T-helper 22 cell (primary cell): Measurements from ENCODE around the gene PSG3.
"Not testable (repeated sequence)": the region's sequence is repeated elsewhere in the genome, so short reads cannot be mapped to it uniquely, and the experiment has no call there.

Experiments
- DNase-seq: peaks from one replicate; pipeline ENCODE4 v3.0.0-alpha.2; 2020; ENCODE audit warnings: low read depth

Gene PSG3

DNA sequence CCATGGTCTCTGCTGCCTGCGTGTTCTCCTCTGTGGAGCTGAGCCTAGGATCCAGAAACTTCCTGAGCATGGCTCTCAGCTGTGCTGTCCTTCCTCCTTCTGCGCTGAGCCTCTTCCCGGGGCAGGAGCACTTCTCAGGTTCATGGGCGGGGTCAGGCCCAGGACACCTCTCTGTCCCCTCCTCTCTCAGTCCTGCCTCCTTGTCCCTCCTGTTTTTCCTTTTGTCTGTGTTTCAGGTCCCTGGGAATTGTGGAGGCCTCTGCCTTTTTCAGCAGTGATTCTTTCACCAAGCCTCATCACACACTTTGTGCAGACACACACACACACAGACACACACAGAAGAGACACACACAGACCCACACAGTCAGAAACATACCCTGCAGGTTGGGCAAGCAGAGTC lies at the start of gene PSG3:
Gene PSG3 (minus strand): TSS at position 101 of the 400 bp plus-strand sequence. CDS start 97 bp downstream, at position 4.
- not testable (repeated sequence) for DNase-seq

DNA sequence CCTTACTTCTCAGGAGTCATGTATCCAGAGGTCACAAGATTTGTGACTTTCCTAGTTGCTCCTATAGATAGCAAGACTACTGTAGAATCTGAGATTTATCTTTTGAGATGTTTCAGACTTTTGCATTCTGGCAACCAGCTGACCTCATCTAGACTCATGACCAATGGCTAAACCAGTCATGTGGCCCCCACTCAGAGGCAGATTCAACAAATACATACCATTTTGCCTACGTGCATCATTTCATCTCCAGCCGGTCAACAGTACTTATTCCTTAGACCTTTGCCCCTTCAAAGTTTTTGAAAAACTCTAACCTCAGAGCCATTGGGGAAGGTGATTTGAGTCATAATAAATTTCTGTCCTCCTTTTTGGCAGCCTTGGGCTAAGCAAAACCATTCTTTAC lies 48.5 kb upstream of the PSG3 start:
- not testable (repeated sequence) for DNase-seq

DNA sequence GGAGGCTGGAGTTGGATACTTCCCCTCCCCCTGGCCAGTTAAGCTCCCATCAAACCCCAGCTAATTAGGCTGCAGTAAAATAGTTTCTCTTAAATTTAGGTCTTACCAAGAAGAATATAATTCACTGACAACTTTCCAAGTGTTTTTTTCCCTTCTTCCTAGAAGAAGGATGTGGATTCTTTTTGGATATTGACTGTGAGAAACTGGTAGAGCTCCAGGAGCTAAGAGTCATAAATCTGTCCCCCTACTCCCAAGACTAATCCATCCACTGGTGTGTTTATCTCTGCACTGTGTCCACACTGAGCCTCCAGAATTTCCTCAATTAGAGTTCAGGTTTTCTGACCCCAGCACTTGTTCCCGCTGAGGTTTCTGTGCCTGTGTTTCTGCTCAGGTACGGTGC lies 47.5 kb upstream of the PSG3 start:
- DNase-seq = not testable (repeated sequence)

DNA sequence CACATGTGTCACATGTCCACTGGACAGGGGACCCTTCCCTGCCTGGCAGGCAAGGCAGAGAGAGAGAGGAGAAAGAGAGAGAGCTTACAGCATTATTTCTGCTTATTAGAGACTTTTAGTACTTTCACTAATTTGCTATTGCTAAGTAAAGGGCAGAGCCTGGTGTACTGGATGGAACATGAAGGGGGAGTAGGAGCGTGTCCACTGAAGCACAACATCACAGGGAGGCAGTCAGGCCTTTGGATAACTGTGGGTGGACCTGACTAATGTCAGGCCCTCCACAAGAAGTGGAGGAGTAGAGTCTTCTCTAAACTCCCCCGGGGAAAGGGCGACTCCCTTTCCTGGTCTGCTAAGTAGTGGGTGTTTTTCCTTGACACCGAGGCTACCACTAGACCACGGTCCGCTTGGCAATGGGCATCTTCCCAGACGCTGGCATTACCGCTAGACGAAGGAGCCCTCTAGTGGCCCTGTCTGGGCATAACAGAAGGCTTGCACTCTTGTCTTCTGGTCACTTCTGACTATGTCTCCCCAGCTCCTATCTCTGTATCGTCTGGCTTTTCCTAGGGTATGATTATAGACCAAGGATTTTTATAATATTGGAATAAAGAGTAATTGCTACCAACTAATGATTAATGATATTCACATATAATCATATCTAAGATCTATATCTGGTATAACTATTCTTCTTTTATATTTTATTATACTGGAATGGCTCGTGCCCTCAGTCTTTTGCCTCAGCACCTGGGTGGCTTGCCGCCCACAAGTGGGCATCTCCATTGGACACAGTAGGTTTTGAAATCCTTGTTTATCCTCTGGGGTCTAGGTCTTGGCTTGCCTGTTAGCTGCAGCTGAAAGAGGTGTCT lies 36.7 kb upstream of the PSG3 start:
- DNase-seq = not testable (repeated sequence)

DNA sequence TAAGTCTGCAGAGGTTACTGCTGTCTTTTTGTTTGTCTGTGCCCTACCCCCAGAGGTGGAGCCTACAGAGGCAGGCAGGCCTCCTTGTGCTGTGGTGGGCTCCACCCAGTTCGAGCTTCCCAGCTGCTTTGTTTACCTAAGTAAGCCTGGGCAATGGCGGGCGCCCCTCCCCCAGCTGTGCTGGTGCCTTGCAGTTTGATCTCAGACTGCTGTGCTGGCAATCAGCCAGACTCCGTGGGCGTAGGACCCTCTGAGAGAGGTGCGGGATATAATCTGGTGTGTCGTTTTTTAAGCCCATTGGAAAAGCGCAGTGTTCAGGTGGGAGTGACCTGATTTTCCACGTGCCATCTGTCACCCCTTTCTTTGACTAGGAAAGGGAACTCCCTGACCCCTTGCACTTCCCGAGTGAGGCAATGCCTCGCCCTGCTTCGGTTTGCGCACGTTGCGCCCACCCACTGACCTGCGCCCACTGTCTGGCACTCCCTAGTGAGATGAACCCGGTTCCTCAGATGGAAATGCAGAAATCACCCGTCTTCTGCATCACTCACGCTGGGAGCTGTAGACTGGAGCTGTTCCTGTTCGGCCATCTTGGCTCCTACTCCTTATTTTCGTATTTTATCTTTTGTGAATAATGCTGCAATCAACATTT lies 34.4 kb upstream of the PSG3 start:
- DNase-seq = not testable (repeated sequence)

DNA sequence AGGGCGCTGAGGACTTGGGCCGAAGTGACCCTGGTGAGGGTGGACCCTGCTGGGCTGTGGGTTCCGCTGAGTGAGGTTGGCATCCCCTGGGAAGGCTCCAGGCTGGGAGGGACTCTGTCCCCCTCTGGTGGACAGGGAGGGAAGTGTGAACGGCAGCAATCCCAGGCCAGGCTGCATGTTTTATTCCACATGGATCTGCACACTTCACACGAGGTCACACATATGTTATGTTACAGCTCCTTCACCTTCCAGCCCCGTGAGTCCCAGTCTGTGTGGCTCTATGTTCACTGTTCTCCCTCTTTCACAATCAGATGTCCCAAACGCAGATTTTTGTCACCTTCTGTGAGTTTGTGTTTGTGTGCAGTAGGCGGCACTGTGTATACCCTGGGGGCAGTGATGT lies 27.0 kb upstream of the PSG3 start:
- not testable (repeated sequence) for DNase-seq

DNA sequence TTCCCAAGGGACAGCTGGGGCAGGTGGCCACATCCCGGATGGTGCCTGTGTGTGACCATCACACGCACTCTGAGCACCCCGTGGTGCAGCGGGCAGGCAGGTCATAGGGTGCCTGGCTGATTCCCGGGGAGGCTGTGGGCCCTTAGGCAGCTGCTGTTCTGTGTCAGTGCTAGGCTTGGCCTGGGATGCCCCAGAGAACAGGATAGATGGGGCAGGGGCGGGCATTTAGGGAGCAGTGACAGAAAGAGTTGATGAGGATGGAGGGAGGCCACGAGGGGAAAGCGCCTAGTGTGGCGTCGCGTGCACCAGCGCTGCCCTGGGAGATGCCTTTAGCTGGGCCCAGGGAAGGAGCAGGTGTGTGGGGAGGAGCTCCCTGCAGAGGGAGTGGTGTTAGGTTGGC lies 26.6 kb upstream of the PSG3 start:
- DNase-seq = not testable (repeated sequence)

DNA sequence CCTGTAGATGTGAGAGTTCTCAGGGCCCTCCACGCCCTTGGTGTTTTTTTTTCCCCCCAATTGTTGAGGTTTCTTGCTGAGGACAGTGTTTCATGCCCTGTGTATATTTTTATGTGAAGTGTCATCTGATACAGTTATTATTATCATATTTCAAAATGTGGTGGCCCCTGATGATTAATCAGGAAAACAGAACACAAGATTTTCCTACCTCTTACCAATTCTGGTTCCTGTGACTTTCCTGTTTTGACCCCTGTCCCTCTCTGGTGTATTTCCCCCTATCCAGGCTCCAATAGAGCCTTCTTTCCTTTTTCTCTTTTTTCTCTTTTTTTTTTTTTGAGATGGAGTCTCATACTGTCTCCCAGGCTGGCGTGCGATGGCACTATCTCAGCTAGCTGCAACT lies 24.6 kb upstream of the PSG3 start:
- no peak for DNase-seq

DNA sequence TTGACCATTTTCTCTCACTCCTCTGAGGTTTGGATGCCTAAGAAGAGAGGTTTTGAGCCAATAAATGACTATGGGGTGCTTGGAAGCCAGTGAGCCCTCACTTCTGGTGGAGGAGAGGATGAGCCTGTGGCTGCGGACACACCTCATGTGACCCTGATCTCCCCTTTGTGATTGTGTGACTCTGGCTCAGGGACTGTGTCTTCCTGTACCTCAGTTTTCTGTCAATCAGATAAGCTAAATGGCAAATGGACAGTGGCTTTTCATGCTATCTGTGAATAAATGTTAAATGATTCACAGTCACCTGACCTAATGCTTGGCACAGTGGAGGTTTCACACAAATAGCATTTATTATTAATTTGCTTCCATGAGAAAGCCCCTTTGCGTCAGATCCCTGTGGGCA lies 22.5 kb upstream of the PSG3 start:
- DNase-seq = no peak

DNA sequence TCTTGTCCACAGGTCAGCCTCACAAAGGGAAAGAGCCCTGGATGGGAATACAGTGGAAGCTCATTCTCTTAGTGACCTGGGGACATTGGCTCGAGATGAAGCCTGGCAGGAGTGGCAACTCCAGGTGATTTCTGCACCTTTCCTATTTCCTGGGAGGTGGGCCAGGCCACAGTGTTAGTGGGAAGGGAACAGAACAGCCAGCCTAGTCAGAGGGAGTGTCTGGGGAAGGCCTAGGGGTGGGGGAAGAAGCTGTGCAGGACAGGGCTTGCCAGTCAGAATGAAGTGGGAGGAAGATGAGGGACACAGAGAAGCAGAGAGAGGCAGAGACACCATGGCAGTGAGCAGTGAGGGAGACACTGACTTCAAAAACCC lies 21.6 kb upstream of the PSG3 start:
- DNase-seq = not testable (repeated sequence)

DNA sequence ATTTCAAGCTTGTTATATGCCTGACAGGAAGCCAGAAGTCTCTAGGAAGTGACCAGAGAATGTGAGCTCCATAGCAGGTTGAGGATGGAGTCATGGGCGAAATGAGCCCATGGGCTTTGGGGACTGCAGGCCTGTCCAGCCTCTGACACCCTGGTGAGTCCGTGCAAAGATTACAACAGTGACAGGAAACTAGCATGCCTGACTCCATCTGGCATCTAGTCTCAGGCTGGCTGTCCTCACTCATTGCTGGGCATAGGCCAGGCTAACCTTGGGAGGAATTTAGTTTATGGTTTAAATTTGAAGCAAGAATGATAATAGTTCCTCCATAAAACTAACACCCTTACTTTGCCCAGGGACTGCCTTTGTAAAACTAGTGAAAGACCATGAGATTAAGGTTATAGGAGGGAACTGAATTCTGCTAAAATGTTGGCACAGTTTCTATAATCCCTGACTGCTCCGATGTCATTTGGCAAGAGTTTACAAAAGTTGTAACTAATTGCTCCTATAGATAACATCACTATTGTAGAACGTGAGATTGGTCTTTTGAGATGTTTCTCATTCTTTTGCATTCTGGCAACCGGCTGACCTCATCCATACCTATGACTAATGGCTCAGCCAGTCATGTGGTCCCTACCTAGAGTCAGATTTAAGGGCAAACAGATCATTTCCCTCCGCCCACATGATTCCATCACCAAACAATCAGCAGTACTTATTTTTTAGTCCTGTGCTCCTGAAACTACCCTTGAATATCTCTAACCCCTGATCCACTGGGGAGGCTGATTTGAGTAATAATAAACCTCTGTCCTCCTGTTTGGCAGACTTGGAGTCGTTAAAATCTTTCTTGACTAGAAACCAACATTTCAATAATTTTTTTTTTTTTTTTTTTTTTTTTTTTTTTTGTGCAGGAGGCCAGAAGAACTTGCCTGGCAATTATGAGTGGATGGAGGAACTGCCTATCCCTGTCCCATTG lies 21.0 kb upstream of the PSG3 start:
- DNase-seq = not testable (repeated sequence)

DNA sequence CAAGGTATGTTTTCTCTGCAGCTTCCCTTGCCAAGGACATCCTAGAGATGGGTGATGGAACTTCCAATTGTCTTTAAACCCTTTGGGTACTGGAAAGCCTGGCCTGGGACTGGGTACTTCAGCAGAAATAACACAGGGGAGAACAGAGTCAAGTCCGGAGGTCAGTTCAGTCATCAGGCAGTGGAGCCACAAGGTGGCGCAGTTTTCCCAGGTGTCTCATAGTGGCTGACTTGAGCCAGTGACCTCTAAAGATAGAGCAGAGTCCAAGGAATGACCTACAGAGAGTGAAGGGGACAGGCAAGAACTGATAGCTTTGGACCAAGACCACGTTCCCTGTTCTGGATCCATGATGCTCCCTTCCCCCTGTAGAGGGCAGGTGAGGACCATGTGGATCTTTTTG lies 18.4 kb upstream of the PSG3 start:
- DNase-seq = not testable (repeated sequence)

DNA sequence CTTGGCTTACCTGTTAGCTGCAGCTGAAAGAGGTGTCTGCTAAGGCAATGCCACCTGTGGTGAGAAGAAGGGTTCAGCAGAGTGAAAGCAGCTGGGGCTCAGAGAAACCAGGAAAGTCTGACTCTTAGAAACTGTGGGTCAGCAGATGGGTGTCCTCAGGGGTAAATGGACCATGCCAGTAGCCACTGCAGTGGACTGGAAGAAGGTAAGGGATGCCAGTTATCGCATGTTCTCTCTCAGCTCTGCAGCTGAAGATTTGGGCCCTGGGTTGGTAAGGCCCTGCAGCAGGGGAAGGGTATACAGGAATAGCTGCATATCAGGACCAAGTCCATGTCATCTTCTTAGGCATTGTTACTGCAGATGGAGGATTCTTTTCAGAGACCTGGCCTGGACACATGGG lies 12.0 kb upstream of the PSG3 start:
- DNase-seq = not testable (repeated sequence)

DNA sequence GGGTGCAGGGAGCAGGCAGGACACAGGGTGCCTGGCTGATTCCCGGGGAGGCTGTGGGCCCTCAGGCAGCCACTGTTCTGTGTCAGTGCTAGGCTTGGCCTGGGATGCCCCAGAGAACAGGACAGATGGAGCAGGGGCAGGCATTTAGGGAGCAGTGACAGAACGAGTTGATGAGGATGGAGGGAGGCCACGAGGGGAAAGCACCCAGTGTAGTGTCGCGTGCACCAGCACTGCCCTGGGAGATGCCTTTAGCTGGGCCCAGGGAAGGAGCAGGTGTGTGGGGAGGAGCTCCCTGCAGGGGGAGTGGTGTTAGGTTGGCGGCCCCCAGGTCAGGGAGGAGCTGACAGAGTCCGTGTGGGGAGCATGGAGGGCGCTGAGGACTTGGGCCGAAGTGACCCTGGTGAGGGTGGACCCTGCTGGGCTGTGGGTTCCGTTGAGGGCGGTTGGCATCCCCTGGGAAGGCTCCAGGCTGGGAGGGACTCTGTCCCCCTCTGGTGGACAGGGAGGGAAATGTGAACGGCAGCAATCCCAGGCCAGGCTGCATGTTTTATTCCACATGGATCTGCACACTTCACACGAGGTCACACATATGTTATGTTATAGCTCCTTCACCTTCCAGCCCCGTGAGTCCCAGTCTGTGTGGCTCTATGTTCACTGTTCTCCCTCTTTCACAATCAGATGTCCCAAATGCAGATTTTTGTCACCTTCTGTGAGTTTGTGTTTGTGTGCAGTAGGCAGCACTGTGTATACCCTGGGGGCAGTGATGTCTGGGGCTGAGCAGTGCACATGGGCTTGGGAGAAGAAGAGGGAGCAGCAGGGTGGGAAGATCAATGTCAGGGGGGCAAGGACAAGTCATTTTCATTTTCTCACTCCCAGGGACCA lies 1.7 kb upstream of the PSG3 start:
- DNase-seq = not testable (repeated sequence)

DNA sequence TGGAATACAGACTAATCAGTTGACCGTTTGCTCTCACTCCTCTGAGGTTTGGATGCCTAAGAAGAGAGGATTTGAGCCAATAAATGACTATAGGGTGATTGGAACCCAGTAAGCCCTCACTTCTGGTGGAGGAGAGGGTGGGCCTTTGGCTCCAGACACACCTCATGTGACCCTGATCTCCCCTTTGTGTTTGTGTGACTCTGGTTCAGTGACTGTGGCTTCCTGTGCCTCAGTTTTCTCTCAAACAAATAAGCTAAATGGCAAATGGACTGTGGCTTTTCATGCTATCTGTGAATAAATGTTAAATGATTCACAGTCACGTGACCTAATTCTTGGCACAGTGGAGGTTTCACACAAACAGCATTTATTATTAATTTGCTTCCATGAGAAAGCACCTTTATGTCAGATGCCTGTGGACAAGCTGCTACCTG lies 2.7 kb downstream of the PSG3 start:
- DNase-seq = not testable (repeated sequence)

DNA sequence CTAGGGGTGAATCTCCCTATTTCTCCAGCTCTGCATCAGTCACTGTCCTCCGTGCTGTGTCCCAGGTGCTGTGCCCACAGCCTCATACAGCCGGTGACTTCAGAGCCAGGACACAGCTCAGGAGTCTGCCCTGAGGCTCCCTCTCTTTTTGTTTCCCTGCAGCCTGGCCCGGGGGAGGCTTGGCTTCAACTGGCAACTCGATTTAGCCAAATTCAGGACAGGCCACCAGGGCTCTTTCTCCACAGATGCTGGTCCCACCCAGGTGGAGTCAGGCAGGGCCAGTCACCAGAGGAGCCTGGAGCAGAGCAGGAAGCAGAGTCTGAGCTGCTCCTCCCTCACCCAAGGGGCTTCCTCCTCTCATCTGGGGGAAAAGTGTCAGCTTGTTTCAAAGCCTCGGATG lies 11.9 kb downstream of the PSG3 start:
- not testable (repeated sequence) for DNase-seq

DNA sequence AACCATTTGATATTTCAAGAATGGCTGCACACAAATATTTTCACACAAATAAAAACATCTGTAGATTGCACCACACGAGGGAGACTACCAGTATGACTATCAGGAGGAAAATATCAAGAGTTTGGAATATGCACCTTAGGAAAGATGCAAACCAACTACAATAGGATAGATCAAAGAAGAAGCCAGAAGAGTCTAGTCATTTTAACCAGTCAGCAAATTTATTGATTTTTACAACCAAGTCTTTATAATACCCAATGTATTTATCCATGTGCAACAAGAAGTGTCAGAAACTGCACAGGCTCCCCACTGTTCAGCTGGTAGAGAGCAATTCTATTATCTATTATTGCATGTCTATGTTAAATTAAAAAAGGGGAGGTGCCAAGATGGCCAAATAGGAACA lies 26.3 kb downstream of the PSG3 start:
- not testable (repeated sequence) for DNase-seq

DNA sequence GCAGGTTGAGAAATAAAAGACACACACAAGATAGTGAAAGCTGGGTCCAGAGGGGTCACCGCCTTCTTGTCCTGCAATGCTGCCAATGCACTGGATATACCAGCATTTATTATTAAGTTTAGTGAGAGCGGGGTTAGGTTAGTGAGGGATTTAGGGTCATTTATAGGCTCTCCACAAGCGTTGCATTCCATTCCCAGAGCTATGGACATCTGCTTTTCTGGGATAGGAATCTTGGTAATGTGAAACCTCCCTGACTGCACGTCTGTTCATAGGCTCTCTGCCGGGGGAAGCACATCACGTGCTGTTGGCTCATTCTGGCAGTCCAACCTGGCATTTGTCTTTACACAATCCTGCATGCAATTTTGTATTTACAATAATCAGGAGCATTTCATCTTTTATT lies 27.5 kb downstream of the PSG3 start:
- not testable (repeated sequence) for DNase-seq

DNA sequence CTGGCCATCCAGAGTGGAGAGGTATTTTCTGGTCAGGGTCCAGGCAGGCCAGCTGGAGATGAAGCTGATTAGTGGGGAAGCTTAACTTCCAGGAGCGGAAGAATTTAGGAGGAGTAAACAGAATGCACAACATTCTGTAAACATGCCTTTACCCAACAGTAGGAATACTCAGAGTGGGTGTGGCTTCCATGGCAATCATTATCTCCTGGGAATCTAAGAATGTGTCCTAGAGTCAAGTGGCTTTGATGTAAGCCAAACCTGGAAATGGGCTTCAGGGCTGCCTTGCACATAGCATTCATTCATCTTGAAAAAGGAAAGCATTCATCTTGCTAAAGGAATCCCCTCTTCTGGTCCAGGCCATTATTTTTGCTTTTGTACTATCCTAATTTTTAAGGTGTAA lies 29.3 kb downstream of the PSG3 start:
- DNase-seq = not testable (repeated sequence)

DNA sequence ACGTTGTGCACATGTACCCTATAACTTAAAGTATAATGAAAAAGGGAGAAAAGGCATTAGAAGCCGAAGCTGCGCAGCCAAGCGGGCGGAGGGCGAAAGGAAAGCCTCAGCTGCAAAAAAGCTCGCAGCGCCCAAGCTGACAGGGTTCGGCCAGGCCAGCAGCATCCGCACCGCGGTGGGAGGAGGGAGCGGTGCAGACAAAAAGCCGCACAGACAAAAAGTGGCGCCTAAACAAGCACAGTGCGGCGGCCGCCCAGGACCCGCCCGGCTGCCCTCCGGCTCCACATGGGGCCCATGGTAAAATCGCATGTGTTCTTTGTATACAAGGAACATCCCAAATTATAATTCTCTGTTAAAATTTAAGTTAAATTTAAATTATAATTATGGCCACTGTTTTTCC lies 42.4 kb downstream of the PSG3 start:
- no peak for DNase-seq
